GM12891 (cell line): ENCODE measurements around the gene PCDHGA11.

Experiments used
- POLR2A ChIP-seq: IDR thresholded peaks from 2 replicates; pipeline ENCODE4 v1.6.1; 2011; ENCODE audit warnings: low read depth, low read length, control low read depth
- POLR2AphosphoS5 ChIP-seq: IDR thresholded peaks from 2 replicates; pipeline ENCODE4 v1.6.1; 2011; ENCODE audit warnings: low read depth, low read length, control low read depth

DNA sequence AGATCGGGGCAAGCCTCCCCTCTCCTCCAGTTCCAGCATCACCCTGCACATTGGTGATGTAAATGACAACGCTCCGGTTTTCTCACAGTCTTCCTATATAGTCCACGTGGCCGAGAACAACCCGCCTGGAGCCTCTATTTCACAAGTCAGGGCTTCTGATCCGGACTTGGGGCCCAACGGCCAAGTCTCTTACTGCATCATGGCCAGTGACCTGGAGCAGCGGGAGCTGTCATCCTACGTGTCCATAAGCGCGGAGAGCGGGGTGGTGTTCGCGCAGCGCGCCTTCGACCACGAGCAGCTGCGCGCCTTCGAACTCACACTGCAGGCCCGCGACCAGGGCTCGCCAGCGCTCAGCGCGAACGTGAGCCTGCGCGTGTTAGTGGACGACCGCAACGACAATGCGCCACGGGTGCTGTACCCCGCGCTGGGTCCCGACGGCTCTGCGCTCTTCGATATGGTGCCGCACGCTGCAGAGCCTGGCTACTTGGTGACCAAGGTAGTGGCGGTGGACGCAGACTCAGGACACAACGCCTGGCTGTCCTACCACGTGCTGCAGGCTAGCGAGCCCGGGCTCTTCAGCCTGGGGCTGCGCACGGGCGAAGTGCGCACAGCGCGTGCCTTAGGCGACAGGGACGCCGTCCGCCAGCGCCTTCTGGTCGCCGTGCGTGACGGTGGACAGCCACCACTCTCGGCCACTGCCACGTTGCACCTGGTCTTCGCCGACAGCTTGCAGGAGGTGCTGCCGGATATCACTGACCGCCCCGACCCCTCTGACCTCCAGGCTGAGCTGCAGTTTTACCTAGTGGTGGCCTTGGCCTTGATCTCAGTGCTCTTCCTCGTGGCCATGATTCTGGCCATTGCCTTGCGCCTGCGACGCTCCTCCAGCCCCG lies 31.5 kb upstream of the PCDHGA11 start:
- TF ChIP-seq POLR2AphosphoS5, result no peak
- no peak for TF ChIP-seq POLR2A
